Naive thymus-derived CD8-positive, alpha-beta T cell (primary cell): ENCODE results near the gene ADAM33. TPM values are rescaled to one million over a fixed set of nuclear protein-coding genes. Genes with fewer than 3 reads are reported as not detected.

Source experiments
- ATAC-seq, 2 donors: fragments of 150-1000 bp; cut with Tn5 transposase in 1 of 2; sonication (Bioruptor Pico), chemical (Tn5 transposase) in 1 of 2; 1 replicate in 1 of 2; 2 replicates in 1 of 2; pipeline ENCODE4 v1.10.0; 2021; ENCODE audit warnings: mild to moderate bottlenecking in 2 of 2, moderate library complexity in 2 of 2
- POLR2A ChIA-PET: fragments of 350-600 bp; sonication (Branson Sonifier 250); formaldehyde crosslinking; loops from one replicate; lab custom pipeline; 2021; ENCODE audit warnings: antibody characterized with exemption; lab: Charles Lee
- DNase-seq, 10 donors: peaks; one replicate each; pipeline versions ENCODE4 v3.0.0 to v3.0.0-alpha.2; 2020 to 2022
- H3K27ac Mint-ChIP-seq, 10 donors: one replicate each; pipeline ENCODE4 v1.8.0; 2020 to 2022; ENCODE audit warnings: mild to moderate bottlenecking in 10 of 10, mixed read lengths in 10 of 10, moderate library complexity in 4 of 10, inconsistent platforms in 1 of 10
- H3K27me3 Mint-ChIP-seq, 5 donors: one replicate each; pipeline ENCODE4 v1.8.0; 2021 to 2022; ENCODE audit warnings: mixed read lengths in 5 of 5
- H3K36me3 Mint-ChIP-seq, 3 donors: one replicate each; pipeline ENCODE4 v1.8.0; 2020 to 2022; ENCODE audit warnings: mixed read lengths in 3 of 3, mild to moderate bottlenecking in 2 of 3, inconsistent platforms in 1 of 3
- H3K4me1 Mint-ChIP-seq, 4 donors: one replicate each; pipeline ENCODE4 v1.8.0; 2021 to 2022; ENCODE audit warnings: mixed read lengths in 4 of 4
- H3K4me3 Mint-ChIP-seq, 10 donors: one replicate each; pipeline ENCODE4 v1.8.0; 2020 to 2022; ENCODE audit warnings: mild to moderate bottlenecking in 10 of 10, mixed read lengths in 10 of 10, moderate library complexity in 6 of 10, inconsistent platforms in 1 of 10
- H3K9me3 Mint-ChIP-seq, 9 donors: one replicate each; pipeline ENCODE4 v1.8.0; 2020 to 2022; ENCODE audit warnings: mixed read lengths in 9 of 9, mild to moderate bottlenecking in 3 of 9, inconsistent platforms in 1 of 9, moderate library complexity in 1 of 9
- polyA plus RNA-seq, 3 donors: library from polyadenylated mRNA; unstranded; fragments of 300-500 nt; fragmentation: Illumina TruSeq; gene quantifications; one replicate each; pipeline ENCODE4 v1.2.3, GENCODE V29; 2021
- total RNA-seq, 8 experiments: library from RNA in 2 of 8; stranded (reverse) in 2 of 8; gene quantifications; one replicate each; pipeline ENCODE4 v1.2.3 and lab custom pipeline; 2021 to 2026

ADAM33 gene
- total and polyA plus RNA-seq, 5 experiments from 2014 or later, result not detected

GRCh38 chr20:3635346-3635745, 46.5 kb downstream of the ADAM33 start:
- DNase-seq (no peak), ATAC-seq (no peak)
- Mint-ChIP-seq H3K4me3 (no peak overlapping the region), H3K27ac (no peak overlapping the region), H3K36me3 (peaks cover 0 to 41% (median 28%) of the 10 kb centered on the region in 3 donors), H3K27me3 (no peaks in the 10 kb centered on the region), H3K4me1 (peaks cover 0 to 4% (median 0%) of the 10 kb centered on the region in 4 donors), H3K9me3 (no peaks in the 10 kb centered on the region)
- POLR2A ChIA-PET, result no interaction called here

GRCh38 chr20:3633913-3634478, 47.8 kb downstream of the ADAM33 start:
- POLR2A ChIA-PET, result no interaction called here
- ATAC-seq (no peak), DNase-seq (no peak)
- H3K27me3 Mint-ChIP-seq, result no peaks in the 10 kb centered on the region
- H3K27ac Mint-ChIP-seq, result no peak overlapping the region
- no peak overlapping the region for H3K4me3 Mint-ChIP-seq
- H3K9me3 Mint-ChIP-seq, result no peaks in the 10 kb centered on the region
- H3K36me3 Mint-ChIP-seq, result peaks cover 5 to 44% (median 22%) of the 10 kb centered on the region in 3 donors
- H3K4me1 Mint-ChIP-seq, result peaks cover 0 to 4% (median 0%) of the 10 kb centered on the region in 4 donors

DNA sequence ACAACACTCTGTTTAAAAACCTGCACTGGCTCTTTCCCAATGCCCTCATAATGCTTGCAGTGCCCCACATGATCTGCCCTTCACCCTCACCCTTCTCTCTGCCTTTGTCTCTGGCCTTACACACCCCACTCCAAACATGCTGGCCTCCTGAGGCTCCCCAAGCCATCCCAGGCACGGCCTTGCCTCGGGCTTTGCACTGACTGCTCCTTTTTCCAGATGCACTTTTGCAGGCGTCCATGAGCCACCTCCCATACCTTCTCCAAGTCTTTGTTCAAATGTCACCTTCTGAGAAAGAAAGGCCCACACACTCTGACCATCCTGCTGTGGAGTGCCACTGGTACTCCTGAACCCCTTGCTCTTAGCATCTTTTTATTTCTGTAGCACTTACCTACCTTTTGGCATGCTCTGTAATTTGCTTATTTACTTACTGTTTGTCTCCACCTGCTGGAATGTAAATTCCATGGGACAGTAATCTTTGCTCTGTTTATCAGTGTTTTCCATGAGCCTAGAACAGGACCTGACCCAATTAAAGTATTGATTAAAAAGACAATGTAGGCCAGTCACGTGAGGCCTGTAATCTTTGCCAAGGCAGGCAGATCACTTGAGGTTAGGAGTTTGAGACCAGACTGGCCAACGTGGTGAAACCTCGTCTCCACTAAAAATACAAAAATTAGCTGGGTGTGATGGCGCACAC, 49.4 kb downstream of the ADAM33 start:
- Mint-ChIP-seq H3K36me3 (peaks cover 5 to 50% (median 10%) of the 10 kb centered on the region in 3 donors), H3K27me3 (no peaks in the 10 kb centered on the region), H3K4me3 (no peak overlapping the region), H3K9me3 (no peaks in the 10 kb centered on the region), H3K27ac (peak overlapping the region in 2 of 10 donors; percentile 6 to 56), H3K4me1 (peaks cover 0 to 4% (median 0%) of the 10 kb centered on the region in 4 donors)
- POLR2A ChIA-PET, result no interaction called here
- DNase-seq (no peak), ATAC-seq (no peak)

DNA sequence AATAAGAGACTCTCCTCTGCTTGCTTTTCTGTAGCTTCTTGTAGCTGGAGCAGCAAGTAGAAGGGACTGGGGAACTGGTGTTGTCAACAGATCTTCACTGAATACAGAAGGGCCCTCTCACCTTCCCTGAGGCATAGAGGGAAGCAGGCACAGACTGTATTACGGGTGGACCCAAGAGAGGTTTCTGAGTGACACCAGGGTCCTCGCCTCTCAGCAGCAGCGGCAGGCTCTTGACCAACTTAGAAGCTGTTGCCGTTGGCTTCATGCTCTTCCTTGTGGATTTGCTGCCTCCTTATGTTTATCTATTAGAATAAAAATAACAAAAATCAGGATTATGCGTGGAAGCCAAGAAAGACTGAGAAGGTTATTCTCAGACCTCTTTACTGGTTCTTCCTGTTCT, 50.3 kb downstream of the ADAM33 start:
- Mint-ChIP-seq H3K9me3 (no peaks in the 10 kb centered on the region), H3K36me3 (peaks cover 5 to 58% (median 17%) of the 10 kb centered on the region in 3 donors), H3K27ac (no peak overlapping the region), H3K4me1 (peaks cover 0 to 4% (median 0%) of the 10 kb centered on the region in 4 donors), H3K27me3 (no peaks in the 10 kb centered on the region), H3K4me3 (no peak overlapping the region)
- ATAC-seq (no peak), DNase-seq (no peak)
- POLR2A ChIA-PET, result no interaction called here

GRCh38 chr20:3630429-3630828, 51.4 kb downstream of the ADAM33 start:
- Mint-ChIP-seq H3K27me3 (no peaks in the 10 kb centered on the region), H3K27ac (no peak overlapping the region), H3K36me3 (peaks cover 5 to 57% (median 17%) of the 10 kb centered on the region in 3 donors), H3K4me1 (peaks cover 0 to 4% (median 0%) of the 10 kb centered on the region in 4 donors), H3K9me3 (no peaks in the 10 kb centered on the region), H3K4me3 (no peak overlapping the region)
- POLR2A ChIA-PET, result no interaction called here
- no peak for DNase-seq
- no peak for ATAC-seq

- POLR2A ChIA-PET, result no interaction called here
- ATAC-seq (no peak), DNase-seq (no peak)
- peaks cover 0 to 4% (median 0%) of the 10 kb centered on the region in 4 donors for H3K4me1 Mint-ChIP-seq
- H3K36me3 Mint-ChIP-seq, result peaks cover 5 to 61% (median 17%) of the 10 kb centered on the region in 3 donors
- no peaks in the 10 kb centered on the region for H3K27me3 Mint-ChIP-seq
- no peak overlapping the region for H3K4me3 Mint-ChIP-seq
- no peak overlapping the region for H3K27ac Mint-ChIP-seq
- H3K9me3 Mint-ChIP-seq, result no peaks in the 10 kb centered on the region
These were observed 51.9 kb downstream of the ADAM33 start for GRCh38 chr20:3629893-3630292.

DNA sequence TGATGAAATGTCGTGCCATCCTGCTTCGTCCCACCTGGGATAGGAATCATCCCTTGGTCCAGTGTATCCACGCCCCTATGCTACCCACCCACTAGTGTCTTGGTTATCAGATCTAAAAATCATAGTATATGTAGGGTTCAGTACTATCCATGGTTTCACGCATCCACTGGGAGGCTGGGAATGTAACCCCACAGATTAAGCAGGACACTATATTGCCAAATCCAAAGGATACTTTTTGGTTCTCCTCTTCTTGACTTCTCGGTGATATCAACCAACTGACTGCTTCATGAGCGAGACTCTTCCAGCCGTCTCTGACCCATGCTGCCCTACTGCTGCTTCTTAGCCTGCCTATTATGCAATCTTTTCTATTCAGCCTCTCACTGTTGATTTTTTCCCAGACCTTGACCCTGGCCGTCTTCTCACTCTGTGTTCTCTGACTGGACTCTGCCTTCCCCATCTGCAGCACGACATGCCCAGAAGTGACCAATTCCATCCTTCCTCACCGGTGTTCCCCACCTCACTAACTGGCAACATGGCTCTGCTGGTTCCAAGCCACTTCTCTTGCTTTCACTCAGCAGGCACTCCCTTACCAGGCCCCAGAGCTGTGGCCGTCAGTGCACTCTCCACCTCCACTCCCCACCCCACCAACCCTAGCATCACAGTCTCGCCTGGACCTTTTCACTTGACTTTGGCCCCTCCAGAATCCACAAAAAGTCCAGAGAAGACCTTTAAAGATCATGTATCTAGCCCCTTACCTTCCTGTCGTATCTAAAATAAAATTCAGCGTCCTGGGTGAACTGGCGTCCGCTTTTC, 53.1 kb downstream of the ADAM33 start:
- Mint-ChIP-seq H3K9me3 (no peaks in the 10 kb centered on the region), H3K27ac (no peak overlapping the region), H3K36me3 (peaks cover 5 to 63% (median 15%) of the 10 kb centered on the region in 3 donors), H3K4me1 (peaks cover 0 to 4% (median 0%) of the 10 kb centered on the region in 4 donors), H3K4me3 (no peak overlapping the region), H3K27me3 (no peaks in the 10 kb centered on the region)
- POLR2A ChIA-PET, result no interaction called here
- ATAC-seq, result no peak
- DNase-seq, result no peak

DNA sequence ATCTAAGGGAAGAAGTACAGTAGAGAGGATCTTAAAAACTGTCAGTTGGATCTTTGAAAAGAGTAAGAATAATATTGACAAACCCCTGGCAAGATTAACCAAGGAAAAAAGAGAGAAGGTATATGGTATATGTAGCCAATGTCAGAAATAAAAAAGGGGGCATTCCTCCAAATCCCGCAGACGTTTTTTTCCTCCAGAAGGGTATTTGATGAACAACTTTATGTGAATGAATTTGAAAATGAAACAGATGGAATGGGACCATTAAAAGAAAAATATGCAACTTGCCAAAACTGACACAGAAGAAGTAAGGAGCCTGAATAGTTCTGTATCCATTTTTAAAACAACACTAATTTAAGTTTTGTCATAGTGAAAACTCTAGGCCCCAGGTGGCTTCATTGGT, 54.3 kb downstream of the ADAM33 start:
- no peak for DNase-seq
- no peaks in the 10 kb centered on the region for H3K9me3 Mint-ChIP-seq
- no peak overlapping the region for H3K4me3 Mint-ChIP-seq
- no peaks in the 10 kb centered on the region for H3K27me3 Mint-ChIP-seq
- H3K27ac Mint-ChIP-seq, result no peak overlapping the region
- H3K36me3 Mint-ChIP-seq, result peaks cover 5 to 62% (median 15%) of the 10 kb centered on the region in 3 donors
- ATAC-seq, result no peak
- peaks cover 0 to 3% (median 0%) of the 10 kb centered on the region in 4 donors for H3K4me1 Mint-ChIP-seq
- POLR2A ChIA-PET, result no interaction called here

DNA sequence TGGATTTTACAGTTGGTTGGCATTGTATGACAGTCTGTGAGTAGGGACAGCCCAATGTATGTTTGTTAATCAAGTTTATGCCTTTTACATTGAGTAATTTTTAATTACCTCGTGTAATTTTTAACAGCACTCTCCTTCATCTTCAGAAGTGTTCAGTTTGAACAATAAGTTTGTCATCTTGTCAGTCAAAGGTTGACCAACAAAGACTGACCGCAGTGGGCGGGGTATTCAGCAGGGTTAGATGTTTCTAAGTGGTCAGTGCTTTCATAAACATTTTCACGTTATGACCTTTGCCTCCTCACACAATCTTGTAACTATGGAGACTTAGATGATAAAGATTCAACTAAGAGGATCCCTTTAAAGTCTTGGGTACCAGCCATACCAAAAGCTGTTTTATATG, 59.4 kb downstream of the ADAM33 start:
- Mint-ChIP-seq H3K4me1 (peaks cover 0 to 3% (median 0%) of the 10 kb centered on the region in 4 donors), H3K27me3 (no peaks in the 10 kb centered on the region), H3K36me3 (peaks cover 0 to 45% (median 10%) of the 10 kb centered on the region in 3 donors), H3K27ac (no peak overlapping the region), H3K9me3 (no peaks in the 10 kb centered on the region), H3K4me3 (no peak overlapping the region)
- POLR2A ChIA-PET, result no interaction called here
- ATAC-seq (no peak), DNase-seq (no peak)

- H3K4me3 Mint-ChIP-seq, result no peak overlapping the region
- DNase-seq (no peak), ATAC-seq (no peak)
- peak overlapping the region in 1 of 10 donors; percentile 84 for H3K27ac Mint-ChIP-seq
- H3K9me3 Mint-ChIP-seq, result no peaks in the 10 kb centered on the region
- no peaks in the 10 kb centered on the region for H3K27me3 Mint-ChIP-seq
- peaks cover 0 to 45% (median 8%) of the 10 kb centered on the region in 3 donors for H3K36me3 Mint-ChIP-seq
- H3K4me1 Mint-ChIP-seq, result peaks cover 0 to 3% (median 0%) of the 10 kb centered on the region in 4 donors
- POLR2A ChIA-PET, result no interaction called here
These were observed 60.7 kb downstream of the ADAM33 start for GRCh38 chr20:3621111-3621510.
